ENCODE measurements around the gene PTPRG. TPM values are rescaled to one million over a fixed set of nuclear protein-coding genes. Genes with fewer than 3 reads are reported as not detected.

The PTPRG gene
- total RNA-seq, 2 experiments from 2014 or later = 0.03 to 0.05 TPM

DNA sequence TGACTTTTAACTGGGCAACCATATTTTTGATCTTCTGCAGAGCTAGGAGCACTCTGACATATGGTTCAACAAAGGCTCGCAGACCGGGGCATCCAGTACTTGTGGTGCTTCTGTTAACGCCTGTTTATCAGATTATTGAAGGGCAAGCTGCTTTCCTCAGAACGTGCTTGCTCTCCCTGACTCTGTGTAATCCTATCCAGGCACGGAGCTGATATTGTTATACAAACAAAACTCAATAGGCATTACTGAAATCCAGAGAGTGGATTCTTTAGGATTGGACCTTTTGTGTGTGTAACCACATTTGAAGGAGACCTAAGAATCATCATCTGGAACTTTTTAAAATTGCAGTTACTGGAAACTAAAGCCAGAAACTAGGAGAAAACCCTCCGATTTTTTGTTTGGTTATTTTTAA is 246.5 kb downstream of the PTPRG start:
- ATAC-seq (ENCODE audit: poor library complexity) = no peak
- intact Hi-C loops (cut with DNase I, micrococcal nuclease) = no loop called here
- Histone ChIP-seq H3K4me1 (ENCODE audit: insufficient read depth, low read length) (no peaks in the 10 kb centered on the region), H3K27me3 (ENCODE audit: control insufficient read depth in 1 of 2, insufficient read depth in 2 of 2, low read length in 2 of 2) (no peaks in the 10 kb centered on the region), H3K9me3 (ENCODE audit: control insufficient read depth in 1 of 2, insufficient read depth in 1 of 2, low read length in 2 of 2) (no peaks in the 10 kb centered on the region), H3K36me3 (ENCODE audit: insufficient read depth, low read length) (no peaks in the 10 kb centered on the region), H3K4me3 (ENCODE audit: low read length) (no peak overlapping the region), H3K27ac (ENCODE audit: low read depth in 1 of 2, low read length in 2 of 2) (no peak overlapping the region)
- no peak overlapping the region for H3K4me3 Mint-ChIP-seq
- no peak overlapping the region for H3K27ac Mint-ChIP-seq
- no peaks in the 10 kb centered on the region for H3K27me3 Mint-ChIP-seq
- DNase-seq = no peak
- no peaks in the 10 kb centered on the region for H3K9me3 Mint-ChIP-seq
- no peaks in the 10 kb centered on the region for H3K4me1 Mint-ChIP-seq (ENCODE audit: low read depth)
- TF ChIP-seq, protein P1, sequence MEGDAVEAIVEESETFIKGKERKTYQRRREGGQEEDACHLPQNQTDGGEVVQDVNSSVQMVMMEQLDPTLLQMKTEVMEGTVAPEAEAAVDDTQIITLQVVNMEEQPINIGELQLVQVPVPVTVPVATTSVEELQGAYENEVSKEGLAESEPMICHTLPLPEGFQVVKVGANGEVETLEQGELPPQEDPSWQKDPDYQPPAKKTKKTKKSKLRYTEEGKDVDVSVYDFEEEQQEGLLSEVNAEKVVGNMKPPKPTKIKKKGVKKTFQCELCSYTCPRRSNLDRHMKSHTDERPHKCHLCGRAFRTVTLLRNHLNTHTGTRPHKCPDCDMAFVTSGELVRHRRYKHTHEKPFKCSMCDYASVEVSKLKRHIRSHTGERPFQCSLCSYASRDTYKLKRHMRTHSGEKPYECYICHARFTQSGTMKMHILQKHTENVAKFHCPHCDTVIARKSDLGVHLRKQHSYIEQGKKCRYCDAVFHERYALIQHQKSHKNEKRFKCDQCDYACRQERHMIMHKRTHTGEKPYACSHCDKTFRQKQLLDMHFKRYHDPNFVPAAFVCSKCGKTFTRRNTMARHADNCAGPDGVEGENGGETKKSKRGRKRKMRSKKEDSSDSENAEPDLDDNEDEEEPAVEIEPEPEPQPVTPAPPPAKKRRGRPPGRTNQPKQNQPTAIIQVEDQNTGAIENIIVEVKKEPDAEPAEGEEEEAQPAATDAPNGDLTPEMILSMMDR (IDR thresholded peaks at IDR 0.05) = no peak
- CTCF ChIA-PET = interaction anchor here (0.5 kb wide), 1 partner anchor 13 kb away, joined by 4 read pairs; no protein-coding TSS in a partner anchor
- POLR2A ChIA-PET = no interaction called here
- H3K36me3 Mint-ChIP-seq (ENCODE audit: low read depth) = no peaks in the 10 kb centered on the region

DNA sequence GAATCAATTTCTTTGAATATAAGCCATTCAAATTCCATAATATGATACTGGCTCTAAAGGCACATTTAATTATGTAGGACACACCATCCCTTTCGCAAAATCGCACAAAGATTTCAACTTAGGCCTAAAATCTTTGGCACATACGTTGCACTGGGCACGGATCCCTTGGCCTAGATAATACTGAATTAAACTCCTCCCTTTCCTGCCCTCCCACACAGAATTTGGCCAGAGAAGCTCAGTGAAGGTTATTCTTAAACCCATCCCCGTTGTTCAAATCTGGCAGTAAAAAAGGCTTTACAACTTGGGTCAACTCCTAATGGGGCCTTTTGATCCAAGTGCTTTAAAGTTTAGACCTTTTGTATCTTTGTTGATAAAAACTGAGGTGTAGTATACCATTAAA is 247.2 kb downstream of the PTPRG start:
- Histone ChIP-seq H3K9me3 (ENCODE audit: control insufficient read depth in 1 of 2, insufficient read depth in 1 of 2, low read length in 2 of 2) (no peaks in the 10 kb centered on the region), H3K4me3 (ENCODE audit: low read length) (no peak overlapping the region), H3K4me1 (ENCODE audit: insufficient read depth, low read length) (no peaks in the 10 kb centered on the region), H3K27me3 (ENCODE audit: control insufficient read depth in 1 of 2, insufficient read depth in 2 of 2, low read length in 2 of 2) (no peaks in the 10 kb centered on the region), H3K27ac (ENCODE audit: low read depth in 1 of 2, low read length in 2 of 2) (no peak overlapping the region), H3K36me3 (ENCODE audit: insufficient read depth, low read length) (no peaks in the 10 kb centered on the region)
- CTCF ChIA-PET = interaction anchor here (0.5 kb wide), 1 partner anchor 12 kb away, joined by 4 read pairs; no protein-coding TSS in a partner anchor
- DNase-seq = no peak
- H3K9me3 Mint-ChIP-seq = no peaks in the 10 kb centered on the region
- no peaks in the 10 kb centered on the region for H3K36me3 Mint-ChIP-seq (ENCODE audit: low read depth)
- H3K27ac Mint-ChIP-seq = no peak overlapping the region
- no peak for ATAC-seq (ENCODE audit: poor library complexity)
- H3K4me1 Mint-ChIP-seq (ENCODE audit: low read depth) = no peaks in the 10 kb centered on the region
- no peaks in the 10 kb centered on the region for H3K27me3 Mint-ChIP-seq
- intact Hi-C loops (cut with DNase I, micrococcal nuclease) = no loop called here
- POLR2A ChIA-PET = no interaction called here
- TF ChIP-seq, protein P1 (IDR thresholded peaks at IDR 0.05) = no peak
- no peak overlapping the region for H3K4me3 Mint-ChIP-seq

DNA sequence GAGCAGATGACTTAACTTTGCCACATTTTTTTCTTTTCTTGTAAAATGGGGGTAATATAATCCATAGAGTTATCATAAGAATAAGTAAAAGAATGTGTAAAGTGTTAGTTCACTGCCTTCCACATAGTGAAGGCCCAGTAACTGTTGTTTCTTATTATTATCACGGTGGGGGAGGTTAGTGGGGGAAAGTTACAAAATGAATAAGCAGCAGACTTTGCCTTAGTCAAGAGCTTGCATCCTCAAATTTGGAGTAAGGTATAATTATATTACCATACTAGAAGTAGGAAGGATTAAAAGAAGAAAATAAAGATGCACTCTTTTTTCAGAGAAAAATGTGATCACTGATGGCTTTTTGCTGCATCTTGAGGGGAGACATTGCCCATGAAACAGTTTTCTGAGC is 247.6 kb downstream of the PTPRG start:
- H3K9me3 ChIP-seq (ENCODE audit: control insufficient read depth in 1 of 2, insufficient read depth in 1 of 2, low read length in 2 of 2) = no peaks in the 10 kb centered on the region
- no peaks in the 10 kb centered on the region for H3K36me3 Mint-ChIP-seq (ENCODE audit: low read depth)
- H3K27me3 ChIP-seq (ENCODE audit: control insufficient read depth in 1 of 2, insufficient read depth in 2 of 2, low read length in 2 of 2) = no peaks in the 10 kb centered on the region
- H3K4me1 Mint-ChIP-seq (ENCODE audit: low read depth) = no peaks in the 10 kb centered on the region
- ChIA-PET POLR2A (no interaction called here), CTCF (no interaction called here)
- intact Hi-C loops (cut with DNase I, micrococcal nuclease) = no loop called here
- H3K9me3 Mint-ChIP-seq = no peaks in the 10 kb centered on the region
- no peaks in the 10 kb centered on the region for H3K4me1 ChIP-seq (ENCODE audit: insufficient read depth, low read length)
- H3K27me3 Mint-ChIP-seq = no peaks in the 10 kb centered on the region
- DNase-seq = no peak
- no peaks in the 10 kb centered on the region for H3K36me3 ChIP-seq (ENCODE audit: insufficient read depth, low read length)
- TF ChIP-seq, protein P1 (IDR thresholded peaks at IDR 0.05) = no peak
- no peak for ATAC-seq (ENCODE audit: poor library complexity)
- H3K4me3 Mint-ChIP-seq = no peak overlapping the region
- no peak overlapping the region for H3K27ac Mint-ChIP-seq
- no peak overlapping the region for H3K4me3 ChIP-seq (ENCODE audit: low read length)
- H3K27ac ChIP-seq (ENCODE audit: low read depth in 1 of 2, low read length in 2 of 2) = no peak overlapping the region

Data from CD4-positive, alpha-beta T cell (primary cell).